ENCODE data around the gene TMED4. TPM values are rescaled to one million over a fixed set of nuclear protein-coding genes. Genes with fewer than 3 reads are reported as not detected.

TMED4 gene
- total RNA-seq, 1 experiment from 2014 or later, result 49.7 TPM

GRCh38 chr7:44537442-44537841, 44.6 kb downstream of the TMED4 start:
- no TSS peak for BruUV-seq (replicated peaks)
- Mint-ChIP-seq H3K27ac (ENCODE audit: low read depth, unreplicated experiment) (no peak overlapping the region), H3K4me1 (ENCODE audit: insufficient read depth, unreplicated experiment) (no peaks in the 10 kb centered on the region), H3K27me3 (ENCODE audit: insufficient read depth, unreplicated experiment) (no peaks in the 10 kb centered on the region), H3K9me3 (ENCODE audit: unreplicated experiment) (no peaks in the 10 kb centered on the region), H3K4me3 (ENCODE audit: unreplicated experiment) (no peak overlapping the region), H3K36me3 (ENCODE audit: insufficient read depth, unreplicated experiment) (no peaks in the 10 kb centered on the region)
- TF ChIP-seq CTCF (IDR thresholded peaks at IDR 0.05; ENCODE audit: unreplicated experiment), result no peak
- DNase-seq (ENCODE audit: unreplicated experiment), result no peak
- intact Hi-C loops (cut with micrococcal nuclease), result no loop called here
- ChIA-PET CTCF (interaction anchor here (0.7 to 1.7 kb wide), 2 partner anchors 30 to 48 kb away, joined by 3 to 5 read pairs; no protein-coding TSS in a partner anchor), POLR2A (interaction anchor here (0.7 kb wide), 1 partner anchor 62 kb away, joined by 3 read pairs; no protein-coding TSS in a partner anchor)

- Mint-ChIP-seq H3K4me3 (ENCODE audit: unreplicated experiment) (no peak overlapping the region), H3K9me3 (ENCODE audit: unreplicated experiment) (no peaks in the 10 kb centered on the region), H3K4me1 (ENCODE audit: insufficient read depth, unreplicated experiment) (peaks cover 3% of the 10 kb centered on the region), H3K36me3 (ENCODE audit: insufficient read depth, unreplicated experiment) (no peaks in the 10 kb centered on the region), H3K27me3 (ENCODE audit: insufficient read depth, unreplicated experiment) (no peaks in the 10 kb centered on the region), H3K27ac (ENCODE audit: low read depth, unreplicated experiment) (no peak overlapping the region)
- intact Hi-C loops (cut with micrococcal nuclease), result no loop called here
- CTCF ChIA-PET, result interaction anchor here (1.5 to 2.4 kb wide), 4 partner anchors 10 to 31 kb away, joined by 4 to 12 read pairs (median 6); no protein-coding TSS in a partner anchor
- POLR2A ChIA-PET, result no interaction called here
- TF ChIP-seq CTCF (IDR thresholded peaks at IDR 0.05; ENCODE audit: unreplicated experiment), result no peak
- BruUV-seq (replicated peaks), result no TSS peak
- no peak for DNase-seq (ENCODE audit: unreplicated experiment)
Observed at GRCh38 chr7:44536090-44536489, 45.9 kb downstream of the TMED4 start.

GRCh38 chr7:44535348-44536064, 46.5 kb downstream of the TMED4 start:
- no peaks in the 10 kb centered on the region for H3K36me3 Mint-ChIP-seq (ENCODE audit: insufficient read depth, unreplicated experiment)

More at GRCh38 chr7:44535348-44536064, 46.5 kb downstream of the TMED4 start:
- Mint-ChIP-seq H3K4me3 (ENCODE audit: unreplicated experiment) (no peak overlapping the region), H3K4me1 (ENCODE audit: insufficient read depth, unreplicated experiment) (peaks cover 9% of the 10 kb centered on the region), H3K9me3 (ENCODE audit: unreplicated experiment) (no peaks in the 10 kb centered on the region), H3K27me3 (ENCODE audit: insufficient read depth, unreplicated experiment) (no peaks in the 10 kb centered on the region), H3K27ac (ENCODE audit: low read depth, unreplicated experiment) (no peak overlapping the region)
- DNase-seq (ENCODE audit: unreplicated experiment), result no peak
- ChIA-PET POLR2A (no interaction called here), CTCF (interaction anchor here (0.5 to 2.4 kb wide), 6 partner anchors 10 to 343 kb away, joined by 3 to 12 read pairs (median 4); no protein-coding TSS in a partner anchor)
- no peak for TF ChIP-seq CTCF (IDR thresholded peaks at IDR 0.05; ENCODE audit: unreplicated experiment)
- no TSS peak for BruUV-seq (replicated peaks)
- intact Hi-C loops (cut with micrococcal nuclease), result no loop called here
